Measurements from ENCODE around the gene TNFRSF6B.

The TNFRSF6B gene

DNA sequence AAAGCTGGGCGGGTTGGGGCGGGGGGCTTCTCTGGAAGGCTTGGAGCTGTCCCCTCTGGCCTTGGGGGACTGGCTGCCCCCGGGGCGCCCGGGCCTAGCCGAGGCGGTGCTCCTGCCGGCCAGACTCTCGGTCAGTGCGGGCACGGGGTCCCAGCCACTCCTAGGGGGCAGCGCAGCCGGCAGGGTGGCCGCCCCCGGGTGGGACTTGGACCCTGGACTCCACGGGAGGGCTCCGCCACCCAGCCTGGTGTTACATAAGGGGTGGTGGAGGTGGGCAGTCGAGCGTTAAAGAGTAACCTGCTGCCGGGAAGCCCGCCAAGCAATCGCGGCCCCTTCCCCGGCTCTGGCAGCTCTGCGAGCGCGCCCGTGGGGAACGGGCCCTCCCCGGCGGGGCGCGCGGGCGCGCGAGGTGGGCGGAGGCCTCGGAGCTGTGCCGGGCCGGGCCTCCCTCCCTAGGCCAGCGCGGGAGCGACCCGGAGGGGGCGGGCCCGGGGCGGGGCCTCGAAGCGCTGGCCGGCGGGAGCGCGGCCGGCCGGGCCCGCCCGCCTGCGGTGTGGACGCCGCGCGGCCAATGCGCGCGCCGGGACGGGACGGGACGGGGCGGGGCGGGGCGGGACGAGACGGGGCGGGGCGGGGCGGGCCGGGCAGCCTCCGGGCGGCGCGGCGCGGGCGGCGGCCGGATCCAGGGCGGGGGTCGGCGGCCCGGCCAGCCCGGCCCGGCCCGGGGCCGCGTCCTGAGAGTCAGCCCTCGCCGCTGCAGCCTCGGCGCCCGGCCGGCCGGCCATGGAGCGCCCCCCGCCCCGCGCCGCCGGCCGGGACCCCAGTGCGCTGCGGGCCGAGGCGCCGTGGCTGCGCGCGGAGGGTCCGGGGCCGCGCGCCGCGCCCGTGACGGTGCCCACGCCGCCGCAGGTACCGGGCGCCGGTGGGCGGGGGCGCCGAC lies 42.9 kb downstream of the TNFRSF6B start, which contains the start of gene SLC2A4RG:
Gene SLC2A4RG, plus strand, starts transcription at position 647 of the 940 bp plus-strand sequence. Its CDS starts 137 bp downstream, at position 784.
- DNase-seq, result peak; percentile 79

DNA sequence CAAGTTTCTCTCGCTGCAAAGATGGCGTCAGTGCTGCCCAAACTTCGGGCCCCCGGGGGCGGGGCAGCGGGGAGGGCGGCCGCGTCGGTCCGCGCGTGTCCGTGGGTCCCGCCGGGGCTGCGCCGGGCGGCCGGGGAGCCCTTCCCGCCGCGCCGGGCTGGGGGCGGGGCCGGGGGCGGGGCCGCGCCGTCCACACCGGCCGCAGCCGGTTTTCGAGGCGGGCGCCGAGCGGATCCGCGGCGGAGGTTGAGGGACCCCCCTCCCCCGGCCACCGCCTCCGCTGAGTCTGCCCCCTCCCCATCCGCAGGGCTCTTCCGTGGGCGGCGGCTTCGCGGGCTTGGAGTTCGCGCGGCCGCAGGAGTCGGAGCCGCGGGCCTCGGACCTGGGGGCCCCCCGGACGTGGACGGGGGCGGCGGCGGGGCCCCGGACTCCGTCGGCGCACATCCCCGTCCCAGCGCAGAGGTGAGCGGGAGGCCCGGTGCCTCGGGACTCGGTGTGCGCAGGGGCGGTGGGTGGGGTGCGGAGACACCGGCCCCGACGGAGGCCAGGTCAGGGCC lies 43.7 kb downstream of the TNFRSF6B start:
- DNase-seq, result peak; percentile 57

DNA sequence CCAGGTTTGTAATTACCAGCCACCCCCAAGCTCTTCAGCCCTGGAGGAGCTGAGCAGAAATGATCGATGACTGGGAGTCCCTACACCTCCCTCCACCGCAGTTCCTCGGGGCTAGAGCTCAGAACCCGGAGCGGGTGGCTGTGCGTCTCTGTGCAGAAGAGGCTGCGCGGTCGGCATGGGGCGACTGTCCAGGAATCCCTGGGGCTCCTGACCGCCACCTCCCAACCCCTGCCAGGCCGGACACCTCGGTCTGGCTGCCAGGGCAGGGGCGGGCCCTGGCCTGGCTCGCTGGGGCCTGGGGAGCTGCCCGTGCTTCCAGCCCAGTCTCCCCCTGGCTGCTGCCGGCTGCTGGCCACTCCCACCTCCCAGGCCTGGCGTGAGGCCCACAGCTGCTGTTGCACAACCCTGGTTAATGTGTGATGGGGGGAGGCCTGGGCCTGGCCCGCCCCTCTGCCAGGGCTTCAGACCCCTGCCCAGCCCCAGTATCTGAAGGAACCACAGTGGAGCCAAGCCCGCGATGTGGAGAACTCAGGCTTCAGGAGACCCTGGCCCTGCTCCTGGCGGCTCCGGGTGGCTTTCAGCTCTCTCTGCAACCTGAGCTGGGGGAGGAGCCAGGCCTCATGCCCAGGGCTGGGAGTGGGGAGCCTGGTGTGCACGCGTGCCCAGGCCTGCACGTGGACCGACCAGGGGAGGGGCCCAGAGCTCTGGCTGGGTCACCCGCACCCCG lies 44.3 kb downstream of the TNFRSF6B start:
- DNase-seq, result peak; percentile 91

DNA sequence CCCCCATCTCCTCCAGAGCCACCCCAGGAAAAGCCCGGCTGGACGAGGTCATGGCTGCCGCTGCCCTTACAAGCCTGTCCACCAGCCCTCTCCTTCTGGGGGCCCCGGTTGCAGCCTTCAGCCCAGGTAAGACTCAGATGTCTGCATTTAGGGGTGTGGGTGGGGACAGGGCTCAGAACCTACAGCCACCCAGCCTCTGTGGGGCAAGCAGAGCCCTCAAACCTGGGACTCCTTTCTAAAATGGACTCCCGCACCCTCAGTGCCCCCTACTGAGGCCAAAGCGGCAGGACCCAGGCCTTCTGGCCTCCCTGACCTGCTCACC lies 44.9 kb downstream of the TNFRSF6B start:
- no peak for DNase-seq

DNA sequence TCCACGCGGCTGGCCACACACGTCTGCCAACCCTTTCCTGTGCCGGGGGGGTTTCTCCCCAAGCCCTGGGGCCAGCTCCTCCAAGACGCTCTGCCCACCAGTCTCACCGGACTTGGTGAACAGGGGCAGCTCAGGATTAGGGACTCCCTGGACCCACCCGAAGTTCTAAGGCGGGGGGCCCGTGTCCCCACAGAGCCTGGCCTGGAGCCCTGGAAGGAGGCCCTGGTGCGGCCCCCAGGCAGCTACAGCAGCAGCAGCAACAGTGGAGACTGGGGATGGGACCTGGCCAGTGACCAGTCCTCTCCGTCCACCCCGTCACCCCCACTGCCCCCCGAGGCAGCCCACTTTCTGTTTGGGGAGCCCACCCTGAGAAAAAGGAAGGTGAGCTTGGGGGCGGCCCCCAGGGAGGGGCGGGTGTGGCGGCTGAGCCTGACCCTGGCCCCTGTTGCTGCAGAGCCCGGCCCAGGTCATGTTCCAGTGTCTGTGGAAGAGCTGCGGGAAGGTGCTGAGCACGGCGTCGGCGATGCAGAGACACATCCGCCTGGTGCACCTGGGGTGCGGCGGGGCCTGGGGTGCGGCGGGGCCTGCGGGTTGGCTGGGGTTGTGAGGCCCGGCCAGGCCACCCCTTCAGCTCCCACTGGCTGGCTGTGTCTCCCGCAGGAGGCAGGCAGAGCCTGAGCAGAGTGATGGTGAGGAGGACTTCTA lies 45.4 kb downstream of the TNFRSF6B start:
- no peak for DNase-seq

DNA sequence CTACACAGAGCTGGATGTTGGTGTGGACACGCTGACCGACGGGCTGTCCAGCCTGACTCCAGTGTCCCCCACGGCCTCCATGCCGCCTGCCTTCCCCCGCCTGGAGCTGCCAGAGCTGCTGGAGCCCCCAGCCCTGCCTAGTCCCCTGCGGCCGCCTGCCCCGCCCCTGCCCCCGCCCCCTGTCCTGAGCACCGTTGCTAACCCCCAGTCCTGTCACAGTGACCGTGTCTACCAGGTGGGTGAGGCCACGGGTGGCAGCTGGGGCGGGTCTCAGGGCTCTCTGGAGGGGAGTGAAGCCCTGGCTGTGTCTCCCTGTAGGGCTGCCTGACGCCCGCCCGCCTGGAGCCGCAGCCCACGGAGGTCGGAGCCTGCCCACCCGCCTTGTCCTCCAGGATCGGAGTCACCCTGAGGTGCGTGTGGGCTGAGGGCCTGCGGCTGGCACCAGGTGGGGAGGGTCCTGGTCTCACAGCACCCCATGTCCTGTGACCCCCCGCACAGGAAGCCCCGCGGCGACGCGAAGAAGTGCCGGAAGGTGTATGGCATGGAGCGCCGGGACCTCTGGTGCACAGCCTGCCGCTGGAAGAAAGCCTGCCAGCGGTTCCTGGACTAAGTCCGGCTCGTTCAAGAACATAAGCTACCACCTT lies 46.1 kb downstream of the TNFRSF6B start:
- no peak for DNase-seq

DNA sequence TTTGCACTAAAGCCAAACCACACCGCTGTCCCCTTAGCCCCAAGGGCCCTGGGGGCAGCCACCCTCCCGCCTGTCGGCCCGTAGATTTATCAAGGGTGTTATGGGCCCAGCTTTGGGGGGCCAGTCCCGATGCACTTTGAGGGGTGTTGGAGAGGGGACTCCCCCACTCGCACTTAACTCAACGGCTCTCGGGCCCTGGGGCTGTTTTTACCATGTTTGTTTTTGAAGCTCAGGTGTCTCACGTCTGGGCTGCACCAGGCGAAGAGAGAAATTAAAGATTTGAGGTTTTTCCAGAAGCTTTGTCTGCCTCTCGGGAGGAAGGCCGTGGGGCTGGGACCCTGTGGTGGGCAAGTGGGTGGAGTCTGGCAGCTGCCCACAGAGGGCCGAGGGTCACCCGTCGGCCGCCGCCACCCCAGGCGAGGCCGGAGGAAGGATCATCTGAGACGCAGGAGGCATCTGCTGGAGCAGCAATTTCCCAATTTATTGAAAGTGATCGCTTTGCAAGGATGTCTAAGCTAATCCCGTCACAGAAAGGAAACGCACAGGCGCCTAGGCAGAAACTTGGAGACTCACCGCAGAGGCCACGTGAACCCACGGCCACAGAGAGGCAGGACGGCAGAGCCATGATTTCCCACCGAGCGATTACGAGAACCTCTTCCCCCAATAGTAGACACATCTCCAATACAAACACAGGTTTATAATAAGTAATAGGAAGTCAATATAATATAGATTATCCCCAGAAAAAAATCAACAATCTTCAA lies 46.9 kb downstream of the TNFRSF6B start:
- DNase-seq, result no peak

DNA sequence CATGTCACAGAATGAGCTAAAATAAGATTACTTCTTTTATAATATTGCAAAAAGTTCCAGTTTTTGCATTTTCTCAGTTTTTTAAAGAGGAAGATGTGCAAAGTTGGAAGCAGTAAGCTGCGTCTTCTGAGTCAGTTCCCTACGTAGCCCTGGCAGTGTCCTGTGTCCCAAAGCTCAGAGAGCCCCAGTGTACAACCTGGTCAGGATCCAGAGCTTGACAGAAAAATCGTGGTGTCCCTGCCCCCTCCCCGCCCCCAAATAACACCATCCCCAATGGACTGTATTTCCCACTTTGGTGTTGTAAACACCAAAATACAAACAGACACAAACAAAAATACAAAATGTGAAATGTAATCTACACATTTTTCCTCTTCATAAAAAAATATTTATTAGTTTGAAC lies 47.7 kb downstream of the TNFRSF6B start:
- DNase-seq, result no peak

DNA sequence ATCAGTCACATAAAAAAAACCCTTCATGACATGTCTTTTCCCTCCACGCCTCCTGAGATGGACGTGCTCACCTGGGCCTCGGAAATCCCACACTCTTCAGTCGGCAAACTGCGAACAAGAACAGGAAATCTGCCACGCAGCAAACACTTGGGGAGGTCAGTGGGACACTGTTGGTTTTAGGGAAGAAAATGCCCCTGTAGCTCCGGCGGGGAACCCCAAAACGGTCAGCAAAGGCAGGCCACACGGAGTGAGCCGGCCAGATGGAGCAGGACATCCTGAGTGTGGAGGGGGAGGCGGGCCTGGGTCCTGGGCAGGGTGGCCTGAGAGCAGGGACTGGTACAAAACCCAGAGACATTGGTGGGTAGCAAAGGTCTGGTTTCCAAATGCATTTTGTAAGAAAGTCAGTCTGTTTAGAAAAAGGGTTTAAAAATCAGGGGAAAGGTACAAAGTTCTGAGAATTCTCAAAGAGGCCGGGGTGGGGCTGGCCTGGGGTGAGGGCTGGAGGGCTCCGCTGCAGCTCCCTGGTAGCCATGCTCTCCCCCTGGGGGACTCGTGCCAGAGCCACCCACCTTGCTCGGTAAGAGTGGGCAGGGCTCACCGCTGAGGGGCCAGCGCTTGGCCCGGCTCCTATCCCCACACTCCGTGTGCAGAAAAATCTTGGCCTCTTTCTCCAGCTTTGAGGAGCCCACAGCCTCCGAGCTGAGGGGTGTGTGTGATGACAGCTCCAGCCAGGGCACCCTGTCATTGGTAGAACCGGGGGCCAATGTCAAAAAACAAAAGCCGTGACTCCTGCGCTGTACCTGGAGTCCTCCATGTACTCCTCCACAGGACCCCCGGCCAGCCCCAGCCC lies 48.3 kb downstream of the TNFRSF6B start:
- DNase-seq, result no peak

DNA sequence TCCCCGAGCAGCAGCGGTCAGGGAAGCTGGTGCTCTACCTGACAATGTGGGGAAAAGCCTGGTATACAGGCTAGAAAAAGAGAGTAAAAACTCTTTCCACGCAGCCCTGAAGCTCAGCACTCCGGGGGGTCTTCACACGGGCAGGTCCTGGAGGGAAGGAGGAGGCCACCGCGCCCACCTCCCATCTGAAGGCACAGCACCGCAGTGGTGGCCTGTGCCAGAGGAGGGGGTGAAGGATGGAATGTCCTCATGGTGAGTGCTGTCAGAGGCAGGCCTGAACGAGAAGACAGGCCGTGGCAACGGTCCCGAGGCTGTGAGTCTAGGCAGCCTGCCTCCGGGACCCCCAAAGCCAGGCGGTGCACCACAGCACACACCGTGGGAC lies 49.0 kb downstream of the TNFRSF6B start:
- DNase-seq, result no peak

DNA sequence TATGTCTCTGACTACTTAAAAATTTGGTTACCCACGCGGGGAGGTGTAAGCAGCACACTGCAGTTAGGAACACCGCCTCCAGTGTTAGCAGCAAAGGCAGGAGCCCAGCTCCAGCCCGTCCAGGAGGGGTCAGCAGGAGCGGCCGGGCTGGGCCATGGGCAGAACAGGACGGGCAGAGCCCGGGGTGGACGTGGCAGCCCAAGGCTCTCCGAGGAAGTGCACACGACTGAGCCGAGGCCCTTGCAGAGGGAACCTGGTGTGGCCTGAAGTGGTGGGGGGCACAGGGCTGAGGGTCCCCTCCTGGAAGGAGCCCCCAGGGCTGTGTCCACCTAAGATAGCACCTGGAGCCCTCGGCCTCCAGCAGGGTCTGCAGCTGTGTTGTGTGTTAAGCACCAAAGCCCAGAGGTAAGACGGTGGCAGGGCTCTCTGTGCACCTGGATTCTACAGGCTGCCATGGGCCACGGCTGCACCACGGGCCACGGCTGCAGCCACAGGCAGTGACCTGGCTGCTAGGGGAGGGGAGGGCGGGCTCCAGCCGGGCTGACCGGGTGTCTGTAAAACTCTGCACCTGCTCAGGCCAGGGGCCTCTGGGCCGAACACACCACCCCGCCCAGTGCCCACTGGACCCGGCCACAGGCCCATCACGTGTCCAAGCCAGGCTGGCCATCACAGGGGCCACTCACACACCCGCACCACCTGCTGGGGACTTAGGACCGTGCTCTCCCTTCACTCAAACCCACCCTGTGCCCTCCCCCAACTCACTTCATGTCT lies 49.7 kb downstream of the TNFRSF6B start:
- DNase-seq, result no peak

DNA sequence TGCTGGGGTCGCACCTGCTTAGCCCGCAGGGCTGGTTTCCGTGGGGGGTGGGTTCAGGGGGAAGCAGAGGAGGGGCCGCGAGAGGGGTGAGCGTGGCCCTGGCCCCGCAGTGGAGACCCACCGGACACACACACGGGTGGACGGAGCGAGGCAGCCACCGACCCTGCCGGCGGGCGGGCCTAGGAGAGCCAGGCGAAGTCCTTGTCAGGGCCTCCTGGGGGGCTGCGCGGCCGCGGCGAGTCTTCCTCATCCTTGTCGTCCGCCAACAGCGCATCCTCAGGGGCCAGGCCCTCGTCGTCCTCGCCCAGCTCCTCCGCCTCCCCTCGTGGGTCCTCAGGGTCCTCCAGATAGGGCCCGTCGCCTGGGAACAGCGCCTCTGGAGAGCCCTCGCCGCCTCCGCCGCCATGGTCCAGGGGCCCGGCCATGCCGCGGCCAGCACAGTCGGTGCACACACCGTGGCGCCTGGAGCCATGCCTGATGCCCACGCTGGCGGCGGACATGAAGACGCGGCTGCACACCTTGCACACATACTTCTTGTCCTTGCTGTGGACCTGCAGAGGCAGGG lies 50.4 kb downstream of the TNFRSF6B start:
- no peak for DNase-seq

DNA sequence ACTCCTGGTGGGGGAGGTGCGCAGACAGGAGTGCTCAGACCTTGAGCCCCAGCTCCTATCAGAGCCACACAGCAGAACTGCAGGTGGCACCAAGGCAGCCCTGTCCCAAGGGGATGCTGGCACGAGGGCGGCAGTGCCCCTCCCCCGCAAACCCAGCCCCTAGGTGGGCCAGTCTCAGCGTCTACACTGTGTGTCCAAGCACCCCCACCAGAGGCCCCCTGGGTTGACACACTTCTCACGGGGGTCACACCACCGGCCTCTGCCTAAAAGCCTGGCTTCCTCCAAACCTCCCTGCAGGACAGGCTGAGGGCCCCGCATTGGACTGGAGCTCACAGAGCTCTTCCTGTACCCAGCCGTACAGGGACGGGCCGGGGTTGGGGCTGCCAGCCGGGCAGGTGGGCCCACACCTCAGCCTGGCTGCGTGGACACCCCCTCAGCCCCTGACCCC lies 51.2 kb downstream of the TNFRSF6B start:
- no peak for DNase-seq

Measured in islet precursor cell (in vitro differentiated cells).